ENCODE results near the gene INHBE.
"Not testable (repeated sequence)": the region's sequence is repeated elsewhere in the genome, so short reads cannot be mapped to it uniquely, and the experiment has no call there.

The INHBE gene

GRCh38 chr12:57475271-57476161 lies 20.4 kb downstream of the INHBE start:
- no peak for DNase-seq (ENCODE audit: low read depth in 2 of 2)

- DNase-seq (ENCODE audit: low read depth in 2 of 2), result peak; percentile 72 to 75
Measured at GRCh38 chr12:57476162-57476992, 21.3 kb downstream of the INHBE start.

GRCh38 chr12:57476993-57477709 lies 22.0 kb downstream of the INHBE start:
- DNase-seq (ENCODE audit: low read depth in 2 of 2), result no peak

GRCh38 chr12:57477710-57478681 lies 22.9 kb downstream of the INHBE start:
- DNase-seq (ENCODE audit: low read depth in 2 of 2), result no peak

- no peak for DNase-seq (ENCODE audit: low read depth in 2 of 2)
Measured at GRCh38 chr12:57479043-57479375, 23.9 kb downstream of the INHBE start.

GRCh38 chr12:57479376-57480115 lies 24.4 kb downstream of the INHBE start, which contains the start of gene ARHGAP9:
ARHGAP9 (minus strand) TSS chr12:57479866; CDS start chr12:57479406, 460 bp downstream.
- no peak for DNase-seq (ENCODE audit: low read depth in 2 of 2)

GRCh38 chr12:57481671-57482070 lies 26.6 kb downstream of the INHBE start:
- DNase-seq (ENCODE audit: low read depth in 2 of 2), result no peak

- no peak for DNase-seq (ENCODE audit: low read depth in 2 of 2)
Measured at GRCh38 chr12:57483466-57483865, 28.4 kb downstream of the INHBE start.

GRCh38 chr12:57485695-57486094 lies 30.6 kb downstream of the INHBE start:
- no peak for DNase-seq (ENCODE audit: low read depth in 2 of 2)

- no peak for DNase-seq (ENCODE audit: low read depth in 2 of 2)
Measured at GRCh38 chr12:57487055-57487596, 32.0 kb downstream of the INHBE start.

- peak; percentile 87 to 88 for DNase-seq (ENCODE audit: low read depth in 2 of 2)
Measured at GRCh38 chr12:57487597-57488401, 32.7 kb downstream of the INHBE start, which contains the start of gene MARS1. MARS1 (plus strand) TSS chr12:57488068; CDS start chr12:57488091, 23 bp downstream.

GRCh38 chr12:57488402-57489156 lies 33.5 kb downstream of the INHBE start:
- DNase-seq (ENCODE audit: low read depth in 2 of 2), result no peak

- no peak for DNase-seq (ENCODE audit: low read depth in 2 of 2)
Measured at GRCh38 chr12:57489157-57489641, 34.1 kb downstream of the INHBE start.

GRCh38 chr12:57490126-57490525 lies 35.0 kb downstream of the INHBE start:
- no peak for DNase-seq (ENCODE audit: low read depth in 2 of 2)

- no peak for DNase-seq (ENCODE audit: low read depth in 2 of 2)
Measured at GRCh38 chr12:57491393-57492280, 36.5 kb downstream of the INHBE start.

GRCh38 chr12:57495051-57495701 lies 40.1 kb downstream of the INHBE start:
- DNase-seq (ENCODE audit: low read depth in 2 of 2), result not testable (repeated sequence)

Data from stimulated activated CD8-positive, alpha-beta memory T cell treated with anti-CD3 and anti-CD28 coated beads, Interleukin-15, amount 100 ng/mL, for 48 hours (primary cell).